ENCODE data around the gene RGMA. TPM values are rescaled to one million over a fixed set of nuclear protein-coding genes. Genes with fewer than 3 reads are reported as not detected.

Gene RGMA
- total and polyA plus RNA-seq, 7 donors: 1.4 to 58.6 (median 21.8) TPM

DNA sequence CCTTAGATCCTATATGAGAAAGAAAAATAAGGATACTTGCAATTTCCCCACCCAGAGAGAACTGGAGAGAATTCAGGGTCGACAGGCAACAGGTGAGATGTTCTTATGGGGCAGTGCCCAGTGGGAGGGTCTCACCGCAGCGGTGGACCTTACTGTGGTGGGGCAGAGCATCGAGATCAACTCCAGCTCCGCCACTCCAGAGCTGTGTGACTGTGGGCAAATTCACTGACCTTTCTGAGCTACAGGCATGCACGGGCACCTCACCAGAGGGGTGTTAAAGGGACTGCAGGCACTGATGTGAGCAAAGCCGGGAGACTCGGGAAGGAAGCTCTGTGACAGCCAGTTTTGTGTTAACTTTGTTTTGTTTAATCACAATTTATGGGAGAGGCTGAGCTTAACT lies 30.9 kb downstream of the RGMA start:
- no peaks in the 10 kb centered on the region for H3K9me3 ChIP-seq
- intact Hi-C loops (cut with DNase I): no loop called here
- H3K27me3 ChIP-seq: no peaks in the 10 kb centered on the region
- peaks cover 0 to 17% (median 8%) of the 10 kb centered on the region in 4 donors for H3K36me3 ChIP-seq
- H3K4me1 ChIP-seq: peaks cover 0 to 89% (median 79%) of the 10 kb centered on the region in 4 donors
- H3K27ac ChIP-seq: peak overlapping the region in 2 of 4 donors; percentile 96 to 98
- no peak for TF ChIP-seq EP300 (IDR thresholded peaks at IDR 0.05)
- no peak for TF ChIP-seq POLR2AphosphoS5 (IDR thresholded peaks at IDR 0.05)
- TF ChIP-seq POLR2A (IDR thresholded peaks at IDR 0.05): no peak
- TF ChIP-seq, protein P1, sequence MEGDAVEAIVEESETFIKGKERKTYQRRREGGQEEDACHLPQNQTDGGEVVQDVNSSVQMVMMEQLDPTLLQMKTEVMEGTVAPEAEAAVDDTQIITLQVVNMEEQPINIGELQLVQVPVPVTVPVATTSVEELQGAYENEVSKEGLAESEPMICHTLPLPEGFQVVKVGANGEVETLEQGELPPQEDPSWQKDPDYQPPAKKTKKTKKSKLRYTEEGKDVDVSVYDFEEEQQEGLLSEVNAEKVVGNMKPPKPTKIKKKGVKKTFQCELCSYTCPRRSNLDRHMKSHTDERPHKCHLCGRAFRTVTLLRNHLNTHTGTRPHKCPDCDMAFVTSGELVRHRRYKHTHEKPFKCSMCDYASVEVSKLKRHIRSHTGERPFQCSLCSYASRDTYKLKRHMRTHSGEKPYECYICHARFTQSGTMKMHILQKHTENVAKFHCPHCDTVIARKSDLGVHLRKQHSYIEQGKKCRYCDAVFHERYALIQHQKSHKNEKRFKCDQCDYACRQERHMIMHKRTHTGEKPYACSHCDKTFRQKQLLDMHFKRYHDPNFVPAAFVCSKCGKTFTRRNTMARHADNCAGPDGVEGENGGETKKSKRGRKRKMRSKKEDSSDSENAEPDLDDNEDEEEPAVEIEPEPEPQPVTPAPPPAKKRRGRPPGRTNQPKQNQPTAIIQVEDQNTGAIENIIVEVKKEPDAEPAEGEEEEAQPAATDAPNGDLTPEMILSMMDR (IDR thresholded peaks at IDR 0.05): no peak
- WGBS, 2 donors: 72 to 78% methylated on average over 8 of the region's 8 CpGs
- no peak for DNase-seq
- H3K4me3 ChIP-seq: no peak overlapping the region

DNA sequence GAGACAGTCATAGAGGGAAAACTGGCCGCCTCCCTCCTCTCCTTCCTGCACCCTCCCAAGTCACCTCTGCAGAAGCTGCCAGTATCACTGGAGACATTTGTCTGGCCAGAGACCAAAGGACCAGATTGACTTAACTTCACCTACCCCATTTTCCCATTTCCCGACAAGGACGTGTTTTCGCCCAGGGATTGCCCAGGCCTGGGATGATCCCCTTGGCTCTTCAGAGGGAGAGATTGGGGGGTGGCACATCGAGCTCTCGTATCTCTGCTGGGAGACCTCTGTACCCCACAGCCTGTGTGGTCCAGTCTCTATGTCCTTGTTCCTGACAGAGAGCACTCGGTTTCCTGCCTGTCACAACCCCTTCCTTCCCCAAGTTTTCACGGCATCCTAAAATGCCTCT lies 31.4 kb downstream of the RGMA start:
- Histone ChIP-seq H3K9me3 (no peaks in the 10 kb centered on the region), H3K4me3 (no peak overlapping the region), H3K36me3 (peaks cover 0 to 17% (median 8%) of the 10 kb centered on the region in 4 donors), H3K27me3 (no peaks in the 10 kb centered on the region), H3K4me1 (peaks cover 0 to 89% (median 77%) of the 10 kb centered on the region in 4 donors), H3K27ac (peak overlapping the region; percentile 12 to 98 (median 67))
- no peak for DNase-seq
- 86 to 87% methylated on average over 8 of the region's 8 CpGs for WGBS, 2 donors
- intact Hi-C loops (cut with DNase I): no loop called here
- TF ChIP-seq POLR2AphosphoS5 (IDR thresholded peaks at IDR 0.05) (peak in 1 of 4 donors; percentile 10), EP300 (IDR thresholded peaks at IDR 0.05) (no peak)

DNA sequence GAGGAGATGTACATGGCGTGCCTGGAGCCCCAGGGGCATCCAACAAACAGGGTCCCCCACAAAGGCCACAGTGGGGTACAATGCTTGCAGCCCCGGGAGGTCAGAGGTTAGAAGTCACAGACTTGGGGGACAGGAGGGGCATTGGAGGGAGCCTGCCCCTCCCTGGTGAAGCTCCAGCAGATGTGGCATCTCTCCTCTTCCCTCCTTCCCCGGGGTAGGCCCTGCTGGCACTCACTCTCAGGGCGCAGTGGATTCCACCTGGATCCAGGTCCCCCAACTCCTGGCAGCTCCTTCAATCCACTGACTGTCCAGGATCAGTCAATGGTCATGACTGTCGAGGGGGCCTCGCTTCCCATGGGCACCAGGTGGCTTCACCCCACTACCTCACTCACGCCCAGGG lies 32.2 kb downstream of the RGMA start:
- Histone ChIP-seq H3K4me3 (no peak overlapping the region), H3K27ac (peak overlapping the region; percentile 12 to 98 (median 67)), H3K27me3 (no peaks in the 10 kb centered on the region), H3K4me1 (peaks cover 0 to 91% (median 70%) of the 10 kb centered on the region in 4 donors), H3K36me3 (peaks cover 5 to 24% (median 11%) of the 10 kb centered on the region in 4 donors), H3K9me3 (no peaks in the 10 kb centered on the region)
- intact Hi-C loops (cut with DNase I): no loop called here
- 76 to 83% methylated on average over 7 of the region's 7 CpGs for WGBS, 2 donors
- TF ChIP-seq, protein P1 (IDR thresholded peaks at IDR 0.05): no peak
- TF ChIP-seq POLR2AphosphoS5 (IDR thresholded peaks at IDR 0.05) (no peak), POLR2A (IDR thresholded peaks at IDR 0.05) (no peak), EP300 (IDR thresholded peaks at IDR 0.05) (no peak)
- DNase-seq: no peak

DNA sequence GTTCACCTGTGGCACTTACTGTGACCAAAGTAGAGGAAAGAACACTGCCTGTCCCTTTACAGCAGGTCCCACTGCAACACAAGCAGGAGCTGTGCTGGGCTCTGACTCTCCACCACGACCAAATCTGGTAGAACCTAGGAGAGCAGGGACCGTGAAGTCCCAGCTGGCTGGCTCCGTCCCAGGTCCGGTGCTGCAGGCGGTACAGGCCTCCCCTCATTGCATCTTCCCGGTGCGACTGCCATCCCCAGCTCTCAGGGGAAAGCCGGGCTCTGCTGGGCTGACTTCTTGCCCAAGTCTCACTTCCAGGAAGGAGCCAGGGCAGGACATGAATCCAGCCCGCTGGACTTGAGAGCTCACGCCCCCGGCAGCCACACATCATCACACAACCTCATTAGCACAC lies 33.8 kb downstream of the RGMA start:
- Histone ChIP-seq H3K9me3 (no peaks in the 10 kb centered on the region), H3K4me1 (peaks cover 0 to 92% (median 63%) of the 10 kb centered on the region in 4 donors), H3K36me3 (peaks cover 8 to 40% (median 18%) of the 10 kb centered on the region in 4 donors), H3K27ac (peak overlapping the region; percentile 1 to 98 (median 50)), H3K27me3 (no peaks in the 10 kb centered on the region), H3K4me3 (no peak overlapping the region)
- intact Hi-C loops (cut with DNase I): no loop called here
- TF ChIP-seq POLR2A (IDR thresholded peaks at IDR 0.05) (no peak), EP300 (IDR thresholded peaks at IDR 0.05) (no peak), POLR2AphosphoS5 (IDR thresholded peaks at IDR 0.05) (no peak)
- TF ChIP-seq, protein P1 (IDR thresholded peaks at IDR 0.05): no peak
- WGBS, 2 donors: 88 to 91% methylated on average over 11 of the region's 11 CpGs
- DNase-seq: no peak

DNA sequence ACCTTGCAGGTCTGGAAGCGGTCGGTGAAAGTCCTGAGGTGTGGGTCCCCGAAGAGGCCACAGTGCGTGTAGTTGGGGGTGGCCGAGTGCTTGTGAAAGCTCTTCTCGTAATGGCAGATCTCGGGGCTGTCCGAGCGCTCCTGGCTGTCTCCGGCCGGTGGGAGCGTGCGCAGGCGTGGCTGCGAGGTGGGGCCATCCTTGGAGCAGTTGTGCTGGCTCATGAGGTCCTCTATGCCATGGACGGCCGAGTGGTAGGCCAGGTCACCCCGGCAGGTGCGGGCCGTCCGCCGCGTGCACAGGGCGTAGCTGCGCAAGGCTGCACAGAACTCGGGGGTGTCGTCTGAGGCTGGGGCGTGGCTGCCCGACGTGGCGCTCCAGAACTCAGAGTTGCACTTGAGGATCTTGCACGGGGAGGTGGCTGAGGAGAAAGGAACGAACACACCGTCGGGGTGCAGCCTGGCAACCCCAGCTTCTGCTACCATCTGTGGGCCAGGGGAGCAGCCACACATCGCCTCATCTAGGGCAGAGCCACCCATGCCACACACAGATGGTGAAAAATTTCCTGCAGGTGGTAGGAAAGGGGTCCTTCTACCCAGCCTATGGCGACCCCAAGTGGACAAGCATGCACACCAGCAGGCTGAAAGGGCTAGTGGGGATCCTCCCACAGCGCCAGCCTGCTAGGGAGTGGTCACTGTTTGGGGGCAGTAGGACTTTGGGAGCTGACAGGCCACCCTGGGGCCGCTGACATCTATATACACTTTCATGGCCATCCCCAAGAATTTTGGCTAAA lies 36.7 kb downstream of the RGMA start:
- no peaks in the 10 kb centered on the region for H3K27me3 ChIP-seq
- no peak for DNase-seq
- intact Hi-C loops (cut with DNase I): no loop called here
- no peak overlapping the region for H3K4me3 ChIP-seq
- 82 to 89% methylated on average over 39 of the region's 39 CpGs for WGBS, 2 donors
- TF ChIP-seq, protein P1 (IDR thresholded peaks at IDR 0.05): no peak
- no peak for TF ChIP-seq POLR2AphosphoS5 (IDR thresholded peaks at IDR 0.05)
- no peak for TF ChIP-seq POLR2A (IDR thresholded peaks at IDR 0.05)
- TF ChIP-seq EP300 (IDR thresholded peaks at IDR 0.05): no peak
- peaks cover 0 to 90% (median 62%) of the 10 kb centered on the region in 4 donors for H3K4me1 ChIP-seq
- peaks cover 8 to 68% (median 24%) of the 10 kb centered on the region in 4 donors for H3K36me3 ChIP-seq
- no peaks in the 10 kb centered on the region for H3K9me3 ChIP-seq
- peak overlapping the region in 2 of 4 donors; percentile 63 to 76 for H3K27ac ChIP-seq
